Parathyroid adenoma (tissue), 2 donors: ENCODE measurements around the gene F13B.

Experiments
- H2AFZ ChIP-seq: fragments of 300-600 bp; sonication (generic); one replicate; pipeline ENCODE4 v1.7.0; 2017; ENCODE audit warnings: antibody characterized with exemption, mild to moderate bottlenecking
- H3K27ac ChIP-seq: fragments of 300-600 bp; sonication (generic); one replicate; pipeline ENCODE4 v1.7.0; 2017
- H3K27me3 ChIP-seq: fragments of 300-600 bp; sonication (generic); one replicate; pipeline ENCODE4 v1.7.0; 2017; ENCODE audit warnings: low read length; ENCODE audit not compliant: control insufficient read depth, insufficient read depth
- H3K36me3 ChIP-seq: fragments of 300-600 bp; sonication (generic); one replicate; pipeline ENCODE4 v1.7.0; 2017; ENCODE audit warnings: low read length; ENCODE audit not compliant: control insufficient read depth, insufficient read depth
- H3K4me1 ChIP-seq: fragments of 300-600 bp; sonication (generic); one replicate; pipeline ENCODE4 v1.7.0; 2017; ENCODE audit warnings: control low read depth
- H3K4me2 ChIP-seq: fragments of 300-600 bp; sonication (generic); one replicate; pipeline ENCODE4 v1.7.0; 2017; ENCODE audit warnings: low read length
- H3K4me3 ChIP-seq: fragments of 300-600 bp; sonication (generic); one replicate; pipeline ENCODE4 v1.7.0; 2017; ENCODE audit warnings: low read depth, low read length
- H3K79me2 ChIP-seq: fragments of 300-600 bp; sonication (generic); one replicate; pipeline ENCODE4 v1.7.0; 2017; ENCODE audit warnings: control low read depth
- H3K9ac ChIP-seq: fragments of 300-600 bp; sonication (generic); one replicate; pipeline ENCODE4 v1.7.0; 2017; ENCODE audit warnings: mild to moderate bottlenecking
- H3K9me3 ChIP-seq: fragments of 300-600 bp; sonication (generic); one replicate; pipeline ENCODE4 v1.7.0; 2017; ENCODE audit warnings: low read length; ENCODE audit not compliant: control insufficient read depth
- CTCF ChIP-seq: fragments of 300-600 bp; sonication (generic); IDR thresholded peaks from one replicate; pipeline ENCODE4 v1.7.0; 2017; ENCODE audit warnings: antibody characterized with exemption, mild to moderate bottlenecking
- donor health status: primary hyperparathyroidism.

Gene F13B

DNA sequence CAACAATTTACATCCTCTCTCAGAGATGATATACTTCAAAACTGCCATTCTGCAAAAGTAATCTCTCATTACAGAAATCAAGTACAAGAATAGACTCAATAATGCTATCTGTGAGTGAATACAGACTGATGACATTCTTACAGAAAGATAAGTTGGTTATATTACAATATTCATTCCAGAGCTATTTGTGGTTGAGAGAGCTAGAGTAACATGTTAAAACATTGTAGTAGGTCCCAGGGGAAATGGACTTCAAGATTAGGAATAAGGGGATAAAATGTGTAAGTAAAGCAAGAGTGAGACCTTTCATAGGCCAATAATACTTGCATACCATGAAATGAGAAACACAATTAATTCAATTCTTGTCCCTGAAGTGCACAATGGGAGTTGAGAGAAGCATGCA lies 1.5 kb downstream of the F13B start:
- TF ChIP-seq CTCF, result no peak
- H3K27ac ChIP-seq, result no peak overlapping the region
- H2AFZ ChIP-seq, result no peak overlapping the region
- H3K27me3 ChIP-seq, result no peaks in the 10 kb centered on the region
- H3K9me3 ChIP-seq, result no peaks in the 10 kb centered on the region
- no peak overlapping the region for H3K9ac ChIP-seq
- H3K4me2 ChIP-seq, result no peak overlapping the region
- no peaks in the 10 kb centered on the region for H3K4me1 ChIP-seq
- no peak overlapping the region for H3K4me3 ChIP-seq
- H3K36me3 ChIP-seq, result no peaks in the 10 kb centered on the region
- no peaks in the 10 kb centered on the region for H3K79me2 ChIP-seq

DNA sequence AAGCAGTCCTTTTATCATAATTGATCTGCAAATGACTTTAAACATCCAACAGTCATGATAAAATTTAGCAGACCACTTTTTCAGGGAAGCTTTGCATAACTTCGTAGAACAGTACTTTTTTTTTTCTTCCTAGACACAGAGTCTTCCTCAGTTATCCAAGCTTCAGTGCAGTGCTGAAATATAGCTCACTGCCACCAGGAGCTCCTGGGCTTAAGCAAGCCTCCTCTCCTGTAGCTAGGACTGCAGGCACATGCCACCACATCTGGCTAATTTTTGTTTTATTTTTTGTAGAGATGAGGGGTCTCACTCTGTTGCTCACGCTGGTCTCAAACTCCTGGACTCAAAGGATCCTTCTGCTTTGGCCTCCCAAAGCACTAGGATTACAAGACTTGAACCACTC lies 3.8 kb downstream of the F13B start:
- H3K9me3 ChIP-seq, result no peaks in the 10 kb centered on the region
- H3K79me2 ChIP-seq, result no peaks in the 10 kb centered on the region
- no peak overlapping the region for H3K4me2 ChIP-seq
- no peaks in the 10 kb centered on the region for H3K36me3 ChIP-seq
- H3K27me3 ChIP-seq, result no peaks in the 10 kb centered on the region
- no peaks in the 10 kb centered on the region for H3K4me1 ChIP-seq
- TF ChIP-seq CTCF, result no peak
- no peak overlapping the region for H3K4me3 ChIP-seq
- H3K27ac ChIP-seq, result no peak overlapping the region
- H3K9ac ChIP-seq, result no peak overlapping the region
- no peak overlapping the region for H2AFZ ChIP-seq

DNA sequence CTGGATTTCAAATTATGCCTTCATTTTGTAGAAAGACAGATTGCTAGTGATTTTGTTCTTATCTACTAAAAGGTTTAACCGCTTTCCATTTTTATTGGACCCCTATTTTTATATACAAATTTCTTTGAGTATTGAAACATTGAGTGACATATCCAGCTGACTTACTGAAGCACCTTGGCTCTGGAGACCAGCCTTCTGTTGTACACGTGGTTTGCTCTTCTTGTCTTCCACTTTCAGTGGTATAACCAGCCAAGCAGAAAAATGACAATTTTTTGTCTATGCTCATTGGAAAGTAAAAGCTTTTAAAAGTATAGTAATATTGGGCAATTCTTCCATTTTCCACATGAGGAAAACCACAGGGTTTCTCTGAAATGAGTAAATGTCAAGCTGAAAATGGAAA lies 4.4 kb downstream of the F13B start:
- Histone ChIP-seq H3K36me3 (no peaks in the 10 kb centered on the region), H3K4me2 (no peak overlapping the region), H3K4me3 (no peak overlapping the region), H3K27ac (no peak overlapping the region), H3K27me3 (no peaks in the 10 kb centered on the region), H3K4me1 (no peaks in the 10 kb centered on the region), H3K79me2 (no peaks in the 10 kb centered on the region), H2AFZ (no peak overlapping the region), H3K9ac (no peak overlapping the region), H3K9me3 (no peaks in the 10 kb centered on the region)
- TF ChIP-seq CTCF, result no peak

DNA sequence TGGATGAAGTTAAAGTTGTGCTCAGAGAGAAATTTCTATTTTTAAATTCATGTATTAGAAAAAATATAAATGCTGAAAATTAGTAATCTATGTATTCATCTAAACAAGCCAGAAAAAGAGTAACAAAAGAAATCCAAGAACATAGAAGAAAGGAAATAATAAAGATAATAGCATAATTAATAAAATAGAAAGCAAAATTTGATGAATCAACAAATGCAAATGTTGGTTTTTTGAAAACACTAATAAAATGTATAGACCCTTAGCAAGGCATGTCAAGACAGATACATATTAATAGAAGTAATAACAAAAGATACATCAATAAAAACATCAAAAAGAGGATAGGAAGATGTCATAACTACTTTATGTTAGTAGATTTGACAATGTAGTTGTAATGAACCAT lies 18.0 kb downstream of the F13B start:
- Histone ChIP-seq H3K36me3 (no peaks in the 10 kb centered on the region), H3K27ac (no peak overlapping the region), H3K4me3 (no peak overlapping the region), H2AFZ (no peak overlapping the region), H3K79me2 (no peaks in the 10 kb centered on the region), H3K9ac (no peak overlapping the region), H3K4me2 (no peak overlapping the region), H3K4me1 (no peaks in the 10 kb centered on the region), H3K27me3 (no peaks in the 10 kb centered on the region), H3K9me3 (no peaks in the 10 kb centered on the region)
- TF ChIP-seq CTCF, result no peak

GRCh38 chr1:197042676-197043341 lies 24.3 kb downstream of the F13B start:
- no peaks in the 10 kb centered on the region for H3K79me2 ChIP-seq
- H3K36me3 ChIP-seq, result no peaks in the 10 kb centered on the region
- no peak overlapping the region for H3K4me3 ChIP-seq
- no peaks in the 10 kb centered on the region for H3K27me3 ChIP-seq
- H3K27ac ChIP-seq, result no peak overlapping the region
- H2AFZ ChIP-seq, result no peak overlapping the region
- H3K9ac ChIP-seq, result no peak overlapping the region
- no peak overlapping the region for H3K4me2 ChIP-seq
- no peaks in the 10 kb centered on the region for H3K4me1 ChIP-seq
- no peaks in the 10 kb centered on the region for H3K9me3 ChIP-seq
- no peak for TF ChIP-seq CTCF
